ENCODE data around the gene SYT10.
"Not testable (repeated sequence)": the region's sequence is repeated elsewhere in the genome, so short reads cannot be mapped to it uniquely, and the experiment has no call there.

DNA sequence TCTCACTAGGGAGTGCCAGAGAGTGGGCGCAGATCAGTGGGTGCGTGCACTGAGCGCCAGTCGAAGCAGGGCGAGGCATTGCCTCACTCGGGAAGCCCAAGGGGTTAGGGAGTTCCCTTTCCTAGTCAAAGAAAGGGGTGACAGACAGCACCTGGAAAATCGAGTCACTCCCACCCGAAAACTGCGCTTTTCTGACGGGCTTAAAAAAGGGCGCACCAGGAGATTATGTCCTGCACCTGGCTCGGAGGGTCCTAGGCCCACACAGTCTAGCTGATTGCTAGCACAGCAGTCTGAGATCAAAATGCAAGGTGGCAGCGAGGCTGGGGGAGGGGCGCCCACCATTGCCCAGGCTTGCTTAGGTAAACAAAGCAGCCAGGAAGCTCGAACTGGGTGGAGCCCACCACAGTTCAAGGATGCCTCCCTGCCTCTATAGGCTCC, 107.6 kb downstream of the SYT10 start:
- TF ChIP-seq, protein P1, sequence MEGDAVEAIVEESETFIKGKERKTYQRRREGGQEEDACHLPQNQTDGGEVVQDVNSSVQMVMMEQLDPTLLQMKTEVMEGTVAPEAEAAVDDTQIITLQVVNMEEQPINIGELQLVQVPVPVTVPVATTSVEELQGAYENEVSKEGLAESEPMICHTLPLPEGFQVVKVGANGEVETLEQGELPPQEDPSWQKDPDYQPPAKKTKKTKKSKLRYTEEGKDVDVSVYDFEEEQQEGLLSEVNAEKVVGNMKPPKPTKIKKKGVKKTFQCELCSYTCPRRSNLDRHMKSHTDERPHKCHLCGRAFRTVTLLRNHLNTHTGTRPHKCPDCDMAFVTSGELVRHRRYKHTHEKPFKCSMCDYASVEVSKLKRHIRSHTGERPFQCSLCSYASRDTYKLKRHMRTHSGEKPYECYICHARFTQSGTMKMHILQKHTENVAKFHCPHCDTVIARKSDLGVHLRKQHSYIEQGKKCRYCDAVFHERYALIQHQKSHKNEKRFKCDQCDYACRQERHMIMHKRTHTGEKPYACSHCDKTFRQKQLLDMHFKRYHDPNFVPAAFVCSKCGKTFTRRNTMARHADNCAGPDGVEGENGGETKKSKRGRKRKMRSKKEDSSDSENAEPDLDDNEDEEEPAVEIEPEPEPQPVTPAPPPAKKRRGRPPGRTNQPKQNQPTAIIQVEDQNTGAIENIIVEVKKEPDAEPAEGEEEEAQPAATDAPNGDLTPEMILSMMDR (conservative IDR thresholded peaks at IDR 0.05; ENCODE audit: low read length) = not testable (repeated sequence)
- TF ChIP-seq EZH2phosphoT487 (IDR thresholded peaks at IDR 0.05; ENCODE audit: borderline replicate concordance, low read depth, low read length) = not testable (repeated sequence)
